ENCODE results near the gene DYSF. TPM values are rescaled to one million over a fixed set of nuclear protein-coding genes. Genes with fewer than 3 reads are reported as not detected.

DYSF gene
- total and polyA plus RNA-seq, 2 donors (not counting 3 experiments of a cell fraction or from before 2014, with no cell fraction given): 50.9 to 152 TPM

DNA sequence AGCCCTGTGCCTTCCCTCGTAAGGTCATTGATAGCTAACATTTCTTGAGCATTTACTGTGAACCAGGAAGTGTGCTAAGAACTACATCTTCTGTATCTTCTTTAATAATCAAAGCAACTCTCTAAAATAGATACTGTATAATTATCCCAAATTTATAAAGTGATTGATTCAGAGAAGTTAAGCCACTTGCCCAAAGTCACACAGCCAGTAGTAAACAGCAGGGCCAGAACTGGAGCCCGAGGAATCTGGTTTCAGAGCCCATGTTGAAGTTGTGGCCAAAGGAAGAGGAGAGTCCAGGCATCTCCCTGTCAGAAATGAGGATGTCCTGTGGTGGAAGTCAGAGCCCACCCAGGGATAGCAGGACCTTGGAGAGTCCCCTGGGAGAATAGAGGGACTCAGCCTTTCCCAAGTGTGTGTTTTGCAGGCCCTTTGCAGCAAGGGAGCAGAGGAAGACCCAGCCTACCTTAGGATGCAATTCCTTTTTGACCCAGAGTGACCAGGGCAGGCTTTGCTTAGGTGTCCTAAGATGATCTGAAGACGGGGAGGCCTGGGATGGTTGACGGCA lies 134.2 kb downstream of the DYSF start:
- peaks cover 0 to 16% of the 10 kb centered on the region in 2 experiments for H3K36me3 ChIP-seq (ENCODE audit: control insufficient read depth in 2 of 2, extremely low read depth in 1 of 2, insufficient read depth in 2 of 2, low read length in 2 of 2)
- ChIA-PET POLR2A (no interaction called here), CTCF (no interaction called here)
- no peaks in the 10 kb centered on the region for H3K79me2 ChIP-seq (ENCODE audit: control insufficient read depth, insufficient read depth, low read length)
- intact Hi-C loops (cut with micrococcal nuclease) (no loop called here), dilution Hi-C loops (cut with MboI; ENCODE audit: extremely low pct_ligation_motif_present, low sequenced_read_pairs) (no loop called here)
- no peak overlapping the region for H3K4me2 ChIP-seq (ENCODE audit: insufficient read depth, low read length)
- H3K9ac ChIP-seq (replicated peaks; ENCODE audit: extremely low read depth, insufficient read depth, low read length): no peak overlapping the region
- no peaks in the 10 kb centered on the region for H4K20me1 ChIP-seq (replicated peaks; ENCODE audit: control insufficient read depth, extremely low read depth, insufficient read depth, low read length)
- no peak overlapping the region for H2AFZ ChIP-seq (ENCODE audit: low read depth, low read length)
- H3K27ac ChIP-seq (ENCODE audit: insufficient read depth, low read depth, low read length): no peak overlapping the region
- no peak for FAIRE-seq
- no peak overlapping the region for H3K4me3 ChIP-seq (replicated peaks in 1 of 3; ENCODE audit: insufficient read depth in 1 of 3, low read depth in 1 of 3, low read length in 3 of 3)
- no peak for DNase-seq (ENCODE audit: low read depth, low spot score)
- H3K9me3 ChIP-seq (replicated peaks; ENCODE audit: control insufficient read depth, insufficient read depth, low read length): no peaks in the 10 kb centered on the region
- no peaks in the 10 kb centered on the region for H3K9me1 ChIP-seq (replicated peaks; ENCODE audit: control insufficient read depth, extremely low read depth, insufficient read depth, low read length)
- TF ChIP-seq GATA2 (IDR thresholded peaks at IDR 0.05; ENCODE audit: insufficient read depth, insufficient read length, low read depth, low read length) (no peak), MYC (IDR thresholded peaks at IDR 0.05; ENCODE audit: low read depth, low read length) (no peak), FOS (IDR thresholded peaks at IDR 0.05; ENCODE audit: borderline replicate concordance, insufficient read depth, low read length) (no peak), POLR2A (IDR thresholded peaks at IDR 0.05; ENCODE audit: low read depth, low read length) (no peak), POLR2AphosphoS5 (IDR thresholded peaks at IDR 0.05; ENCODE audit: insufficient read depth, low read depth, low read length) (no peak), JUN (IDR thresholded peaks at IDR 0.05; ENCODE audit: borderline replicate concordance, insufficient read depth, insufficient read length, low read depth) (no peak), EZH2 (IDR thresholded peaks at IDR 0.05; ENCODE audit: borderline replicate concordance, low read depth, low read length, severe bottlenecking) (no peak)
- TF ChIP-seq, protein P1, sequence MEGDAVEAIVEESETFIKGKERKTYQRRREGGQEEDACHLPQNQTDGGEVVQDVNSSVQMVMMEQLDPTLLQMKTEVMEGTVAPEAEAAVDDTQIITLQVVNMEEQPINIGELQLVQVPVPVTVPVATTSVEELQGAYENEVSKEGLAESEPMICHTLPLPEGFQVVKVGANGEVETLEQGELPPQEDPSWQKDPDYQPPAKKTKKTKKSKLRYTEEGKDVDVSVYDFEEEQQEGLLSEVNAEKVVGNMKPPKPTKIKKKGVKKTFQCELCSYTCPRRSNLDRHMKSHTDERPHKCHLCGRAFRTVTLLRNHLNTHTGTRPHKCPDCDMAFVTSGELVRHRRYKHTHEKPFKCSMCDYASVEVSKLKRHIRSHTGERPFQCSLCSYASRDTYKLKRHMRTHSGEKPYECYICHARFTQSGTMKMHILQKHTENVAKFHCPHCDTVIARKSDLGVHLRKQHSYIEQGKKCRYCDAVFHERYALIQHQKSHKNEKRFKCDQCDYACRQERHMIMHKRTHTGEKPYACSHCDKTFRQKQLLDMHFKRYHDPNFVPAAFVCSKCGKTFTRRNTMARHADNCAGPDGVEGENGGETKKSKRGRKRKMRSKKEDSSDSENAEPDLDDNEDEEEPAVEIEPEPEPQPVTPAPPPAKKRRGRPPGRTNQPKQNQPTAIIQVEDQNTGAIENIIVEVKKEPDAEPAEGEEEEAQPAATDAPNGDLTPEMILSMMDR (IDR thresholded peaks at IDR 0.05; ENCODE audit: extremely low read depth in 1 of 2, insufficient read depth in 1 of 2, low read depth in 1 of 2, low read length in 2 of 2): no peak
- TF ChIP-seq, protein P2, sequence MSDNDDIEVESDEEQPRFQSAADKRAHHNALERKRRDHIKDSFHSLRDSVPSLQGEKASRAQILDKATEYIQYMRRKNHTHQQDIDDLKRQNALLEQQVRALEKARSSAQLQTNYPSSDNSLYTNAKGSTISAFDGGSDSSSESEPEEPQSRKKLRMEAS (IDR thresholded peaks at IDR 0.05; ENCODE audit: insufficient read depth, insufficient read length): no peak
- no peaks in the 10 kb centered on the region for H3K4me1 ChIP-seq (ENCODE audit: control insufficient read depth, extremely low read depth, insufficient read depth, low read length)
- H3K27me3 ChIP-seq (ENCODE audit: control insufficient read depth in 2 of 2, insufficient read depth in 2 of 2, low read length in 2 of 2): no peaks in the 10 kb centered on the region
- no TSS peak for BruUV-seq (replicated peaks)

Measured in endothelial cell of umbilical vein (primary cell).